HG02642 (cell line): ENCODE data around the gene SHQ1.
A peak's percentile ranks its signal among the peaks of the same experiment; 100 is the strongest.

ENCODE experiments used
- ATAC-seq: cut with Tn5 transposase; IDR thresholded peaks from one replicate; pipeline ENCODE4 v1.9.1; 2021; ENCODE audit warnings: mild to moderate bottlenecking; ENCODE audit not compliant: unreplicated experiment, poor library complexity

The SHQ1 gene

GRCh38 chr3:72855001-72855400, 6.8 kb upstream of the SHQ1 start:
- no peak for ATAC-seq

GRCh38 chr3:72848703-72849081, 447 bp upstream of the SHQ1 start:
- peak; percentile 39 for ATAC-seq

DNA sequence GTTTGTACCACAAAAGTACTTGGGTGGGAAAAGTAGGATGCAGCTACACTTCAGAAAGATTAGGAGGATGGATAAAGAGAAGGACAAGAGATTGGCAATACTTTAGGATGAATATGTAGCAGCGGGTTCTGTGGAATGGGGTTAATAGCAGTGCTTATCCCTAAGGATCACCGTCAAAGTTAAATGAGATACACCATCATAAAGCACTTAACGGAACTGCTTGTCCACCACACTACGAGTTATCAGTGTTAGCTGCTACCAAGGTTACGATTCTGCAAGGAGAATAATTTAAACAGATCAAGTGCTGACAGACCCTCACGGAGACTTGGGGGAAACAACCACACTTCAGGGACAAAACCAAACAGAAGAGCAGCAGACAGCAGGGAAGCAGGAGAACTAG, 963 bp downstream of the SHQ1 start:
- ATAC-seq, result no peak

DNA sequence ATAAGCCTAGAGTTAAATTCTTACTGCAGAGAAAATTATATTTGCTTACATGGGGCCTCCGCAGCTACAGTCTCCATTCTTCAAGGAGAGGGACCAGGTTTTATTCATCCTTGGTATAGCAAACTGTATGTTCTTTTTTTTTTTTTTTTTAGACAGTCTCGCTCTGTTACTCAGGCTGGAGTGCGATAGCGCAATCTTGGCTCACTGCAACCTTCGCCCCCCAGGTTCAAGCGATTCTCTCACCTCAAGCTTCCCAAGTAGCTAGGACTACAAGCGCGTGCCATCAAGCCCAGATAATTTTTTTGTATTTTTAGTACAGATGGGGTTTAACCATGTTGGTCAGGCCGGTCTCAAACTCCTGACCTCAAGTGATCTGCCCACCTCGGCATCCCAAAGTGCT, 2.1 kb downstream of the SHQ1 start:
- no peak for ATAC-seq

GRCh38 chr3:72844436-72844993, 3.7 kb downstream of the SHQ1 start:
- ATAC-seq, result no peak

DNA sequence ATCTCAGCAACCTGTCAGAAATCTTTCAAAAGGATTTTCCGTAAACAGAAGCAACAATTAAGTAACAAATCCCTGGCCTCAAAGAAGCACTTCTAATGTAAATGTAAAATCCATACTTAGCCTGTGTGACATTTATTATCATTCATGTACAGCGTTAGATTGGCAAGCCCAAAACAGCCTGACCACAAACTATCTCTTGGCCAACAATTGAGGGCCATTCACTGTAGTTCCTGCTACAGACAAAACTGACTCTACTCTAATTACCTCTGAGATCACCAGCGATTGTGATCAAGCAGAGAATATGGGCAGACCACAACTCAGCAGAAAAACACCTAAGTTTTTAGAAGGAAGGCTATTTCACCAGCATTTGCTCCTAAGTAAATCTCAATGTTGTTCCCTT, 9.2 kb downstream of the SHQ1 start:
- no peak for ATAC-seq

DNA sequence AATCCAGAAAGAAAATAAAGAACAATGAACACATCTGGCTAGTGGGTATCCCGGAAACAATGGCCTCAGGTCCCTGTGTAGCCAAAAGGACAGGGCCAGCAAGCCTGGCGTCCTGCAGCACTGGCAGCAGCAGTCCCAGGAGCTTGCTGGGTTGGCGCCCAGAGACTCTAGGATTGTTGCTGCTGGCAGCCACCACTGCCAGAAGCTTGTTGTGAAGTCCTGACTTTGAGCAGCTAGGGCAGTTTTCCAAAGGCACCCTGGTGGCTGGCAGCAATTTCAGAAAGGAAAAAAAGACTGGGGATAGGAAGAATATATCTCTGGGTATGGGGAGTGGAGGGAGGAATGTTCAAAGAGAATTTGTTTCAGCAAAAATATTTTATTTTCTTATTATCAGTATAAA, 11.3 kb downstream of the SHQ1 start:
- ATAC-seq, result no peak

GRCh38 chr3:72836416-72836815, 11.8 kb downstream of the SHQ1 start:
- ATAC-seq, result no peak

- no peak for ATAC-seq
Observed at GRCh38 chr3:72830452-72831223, 17.6 kb downstream of the SHQ1 start.

- no peak for ATAC-seq
Observed at GRCh38 chr3:72829701-72830100, 18.5 kb downstream of the SHQ1 start.

DNA sequence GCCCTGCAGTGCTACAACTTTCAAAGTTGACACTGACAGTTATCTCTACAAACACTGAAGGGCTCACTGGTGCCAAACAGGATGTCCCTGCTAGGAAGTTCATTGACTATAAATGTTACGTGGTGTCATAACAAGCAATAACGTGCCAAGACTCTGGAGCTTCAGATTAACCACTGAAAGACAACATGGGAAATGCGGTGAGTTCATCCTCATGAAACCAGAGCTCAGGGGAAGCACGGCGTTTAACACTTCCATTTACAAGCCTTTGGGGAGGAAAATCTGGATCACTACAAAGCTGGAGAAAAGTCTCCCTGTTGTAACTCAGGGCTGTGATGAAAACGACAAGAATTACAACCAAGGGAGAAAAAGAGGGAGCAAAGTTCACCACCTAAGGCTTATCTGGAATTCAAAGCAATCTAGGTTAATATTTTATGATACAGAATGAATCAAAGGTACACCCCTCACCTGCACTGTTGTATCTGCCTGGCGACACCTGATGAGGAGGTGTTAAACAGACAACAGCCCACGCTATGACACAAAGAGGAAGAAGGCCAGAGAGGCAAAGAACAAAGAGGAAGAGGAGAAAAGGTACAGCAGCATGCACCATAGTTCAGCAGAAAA, 27.0 kb downstream of the SHQ1 start:
- no peak for ATAC-seq

DNA sequence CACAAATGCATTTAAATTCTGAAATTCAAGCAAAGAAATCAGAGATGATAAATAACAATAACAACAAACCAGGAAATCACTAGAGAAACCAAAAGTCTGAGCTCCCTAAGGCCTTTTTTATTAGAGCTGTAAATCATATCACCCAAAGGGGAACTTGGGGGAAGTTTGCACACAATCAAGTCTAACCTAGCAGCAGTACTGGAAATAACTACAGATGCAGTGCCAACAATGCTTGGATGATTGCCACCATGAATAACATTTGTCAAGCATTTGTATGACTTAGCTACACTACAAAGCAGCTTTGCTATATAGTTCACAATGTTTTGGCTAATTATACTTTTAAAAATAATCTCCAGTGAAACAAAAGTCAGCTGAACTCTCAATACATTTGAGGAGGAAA, 27.8 kb downstream of the SHQ1 start:
- no peak for ATAC-seq

DNA sequence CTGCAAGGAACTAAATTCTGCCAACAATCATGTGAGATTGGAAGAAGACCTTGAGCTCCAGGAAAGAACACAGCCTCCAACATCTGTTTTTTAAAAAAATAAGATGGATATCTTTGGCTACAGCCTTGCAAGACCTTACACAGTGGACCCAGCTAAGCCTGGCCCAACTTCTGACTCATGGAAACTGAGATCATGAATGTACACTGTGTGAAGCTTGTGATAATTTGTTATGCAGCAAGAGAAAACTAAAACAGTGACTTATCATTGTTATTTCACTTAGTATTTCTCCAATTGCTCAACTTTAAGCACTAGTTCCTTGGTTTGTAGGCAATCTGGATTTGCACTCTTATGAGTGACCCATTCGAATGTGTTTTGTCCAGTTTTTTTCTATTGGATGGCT, 29.3 kb downstream of the SHQ1 start:
- no peak for ATAC-seq

DNA sequence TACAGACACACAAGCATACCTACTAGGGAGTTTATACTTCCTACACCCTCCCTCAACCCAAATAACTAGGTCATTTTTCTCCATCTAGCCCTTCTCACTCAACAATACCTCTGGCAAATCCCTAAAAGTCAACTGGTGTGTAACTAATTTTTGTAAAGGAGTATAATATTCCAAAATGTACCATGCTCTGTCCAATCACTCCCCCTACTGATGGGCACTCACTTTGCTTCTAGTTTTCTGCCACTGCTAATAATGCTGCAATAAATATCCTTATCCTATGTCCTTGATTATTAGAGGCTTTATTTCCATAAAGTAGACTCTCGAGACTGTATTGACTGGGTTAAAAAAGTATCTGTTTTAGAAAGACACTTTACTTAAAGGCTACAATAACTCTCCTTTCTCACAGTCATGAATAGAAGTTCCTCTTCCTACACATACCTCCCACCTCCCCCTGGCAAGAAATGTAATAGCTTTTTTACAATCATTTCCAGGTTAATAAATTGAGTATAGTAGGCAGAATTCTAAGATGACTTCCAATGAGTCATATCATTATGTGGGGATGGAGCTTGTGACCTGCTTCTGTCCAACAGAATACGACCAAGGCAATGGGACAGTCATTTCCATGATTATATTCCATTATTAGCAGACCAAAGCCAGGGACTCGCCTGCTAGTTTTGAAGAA, 30.0 kb downstream of the SHQ1 start:
- ATAC-seq, result no peak

GRCh38 chr3:72816862-72817355, 31.3 kb downstream of the SHQ1 start:
- peak; percentile 64 for ATAC-seq

GRCh38 chr3:72814308-72814707, 33.9 kb downstream of the SHQ1 start:
- peak; percentile 43 for ATAC-seq

DNA sequence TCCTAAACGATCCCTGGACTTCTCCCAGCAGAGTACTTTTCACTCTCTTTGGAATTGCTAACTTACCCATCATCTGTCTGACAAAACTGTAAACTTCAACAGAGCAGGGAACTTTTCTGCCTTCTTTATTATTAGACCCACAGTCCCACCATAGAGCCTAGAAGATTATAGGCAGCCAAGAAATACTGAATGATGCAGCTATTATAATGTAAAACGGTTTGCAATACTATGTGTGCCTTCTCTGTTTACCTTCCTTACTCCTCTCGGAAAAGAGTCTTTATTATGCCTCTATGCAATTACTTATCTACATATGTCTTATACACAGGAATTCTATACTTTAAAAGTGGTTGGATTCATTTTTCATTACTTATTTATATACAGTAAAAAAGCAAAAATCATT, 36.0 kb downstream of the SHQ1 start:
- no peak for ATAC-seq

GRCh38 chr3:72811571-72811970, 36.7 kb downstream of the SHQ1 start:
- ATAC-seq, result no peak

GRCh38 chr3:72810659-72811434, 37.4 kb downstream of the SHQ1 start:
- no peak for ATAC-seq

- no peak for ATAC-seq
Observed at GRCh38 chr3:72810063-72810462, 38.2 kb downstream of the SHQ1 start.
